Jurkat, Clone E6-1 (cell line): ENCODE measurements around the gene HOXA7.

Experiments
- DNase-seq: peaks from one replicate; pipeline ENCODE4 v3.0.0-alpha.2; 2011; ENCODE audit warnings: low read depth, low spot score
- H3K4me3 ChIP-seq: 2 replicates; pipeline ENCODE4 v1.5.1; 2011; ENCODE audit warnings: mild to moderate bottlenecking, low read length, control low read depth, moderate library complexity

Gene HOXA7

GRCh38 chr7:27173956-27174873, 17.7 kb upstream of the HOXA7 start, which contains the start of gene HOXA10:
Gene HOXA10, minus strand, starts transcription at chr7:27174320. Its CDS starts 14 bp downstream, at chr7:27174306.
- DNase-seq: no peak
- H3K4me3 ChIP-seq: no peak within 1 kb of the TSS

GRCh38 chr7:27173511-27173955, 17.1 kb upstream of the HOXA7 start:
- H3K4me3 ChIP-seq: no peak overlapping the region
- DNase-seq: no peak

GRCh38 chr7:27172823-27173510, 16.5 kb upstream of the HOXA7 start:
- H3K4me3 ChIP-seq: no peak overlapping the region
- DNase-seq: no peak

- no peak for DNase-seq
- H3K4me3 ChIP-seq: no peak overlapping the region
Observed at GRCh38 chr7:27172315-27172774, 15.9 kb upstream of the HOXA7 start.

GRCh38 chr7:27171637-27172314, 15.3 kb upstream of the HOXA7 start:
- no peak overlapping the region for H3K4me3 ChIP-seq
- no peak for DNase-seq

GRCh38 chr7:27171325-27171636, 14.8 kb upstream of the HOXA7 start:
- no peak overlapping the region for H3K4me3 ChIP-seq

GRCh38 chr7:27170426-27171324, 14.2 kb upstream of the HOXA7 start:
- DNase-seq: no peak
- H3K4me3 ChIP-seq: no peak overlapping the region

More at GRCh38 chr7:27171325-27171636, 14.8 kb upstream of the HOXA7 start:
- DNase-seq: no peak

GRCh38 chr7:27169658-27170425, 13.4 kb upstream of the HOXA7 start:
- no peak overlapping the region for H3K4me3 ChIP-seq
- DNase-seq: no peak

- no peak overlapping the region for H3K4me3 ChIP-seq
- no peak for DNase-seq
Observed at GRCh38 chr7:27168265-27168947, 11.9 kb upstream of the HOXA7 start.

- DNase-seq: no peak
- H3K4me3 ChIP-seq: no peak overlapping the region
Observed at GRCh38 chr7:27167916-27168264, 11.4 kb upstream of the HOXA7 start.

- H3K4me3 ChIP-seq: no peak overlapping the region
Observed at GRCh38 chr7:27166531-27167505, 10.3 kb upstream of the HOXA7 start.

GRCh38 chr7:27165996-27166530, 9.6 kb upstream of the HOXA7 start:
- no peak overlapping the region for H3K4me3 ChIP-seq
- DNase-seq: no peak

More at GRCh38 chr7:27166531-27167505, 10.3 kb upstream of the HOXA7 start:
- DNase-seq: no peak

- H3K4me3 ChIP-seq: no peak within 1 kb of the TSS
- no peak for DNase-seq
Observed at GRCh38 chr7:27165089-27165995, 8.9 kb upstream of the HOXA7 start, which contains the start of gene HOXA9. Gene HOXA9, minus strand, starts transcription at chr7:27165537. Its CDS starts 80 bp downstream, at chr7:27165457.

- H3K4me3 ChIP-seq: no peak overlapping the region
- DNase-seq: no peak
Observed at GRCh38 chr7:27164367-27165088, 8.1 kb upstream of the HOXA7 start.

- DNase-seq: no peak
- H3K4me3 ChIP-seq: no peak overlapping the region
Observed at GRCh38 chr7:27164045-27164366, 7.5 kb upstream of the HOXA7 start.
